Measurements from ENCODE around the gene SND1.

SND1 gene

DNA sequence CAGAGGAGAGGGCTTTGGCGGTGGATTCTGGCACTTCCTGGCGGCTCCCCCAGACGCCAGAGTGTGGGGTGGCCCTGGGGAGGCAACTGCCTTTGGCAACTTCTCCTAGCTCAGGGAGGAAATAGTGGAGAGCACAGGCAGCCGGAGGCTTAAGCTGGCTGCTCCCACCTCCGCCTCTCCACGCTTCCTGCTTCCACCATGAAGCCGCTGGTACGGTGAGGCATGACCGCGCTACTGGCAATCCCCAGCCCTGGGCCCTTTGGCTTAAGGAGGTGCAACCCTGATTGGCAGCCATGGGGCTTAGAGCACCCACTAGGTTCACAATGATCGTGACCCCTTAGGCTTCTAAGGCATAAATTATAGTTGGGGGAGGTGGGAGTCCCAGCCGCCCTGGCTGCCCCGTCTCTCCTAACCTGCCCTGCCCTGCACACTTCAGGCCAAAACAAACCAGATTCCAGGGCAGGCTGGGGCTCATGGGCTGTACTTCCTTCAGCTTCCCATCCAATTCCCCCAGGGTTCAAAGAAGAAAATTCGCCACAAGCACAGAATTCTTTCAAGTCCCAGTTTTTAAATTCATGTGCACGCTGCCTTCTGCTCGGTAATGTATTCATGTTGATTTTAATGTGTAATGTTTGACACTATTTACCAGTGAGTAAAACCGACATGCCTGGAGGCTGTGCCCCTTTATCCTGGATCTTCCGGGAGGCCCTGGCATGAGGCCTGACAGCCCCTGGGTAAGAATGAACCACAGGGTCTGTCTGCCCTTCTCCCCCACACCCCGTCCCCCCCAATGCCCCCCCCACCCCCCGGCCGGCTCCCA is 469.9 kb downstream of the SND1 start:
- TF ChIP-seq, protein P1, sequence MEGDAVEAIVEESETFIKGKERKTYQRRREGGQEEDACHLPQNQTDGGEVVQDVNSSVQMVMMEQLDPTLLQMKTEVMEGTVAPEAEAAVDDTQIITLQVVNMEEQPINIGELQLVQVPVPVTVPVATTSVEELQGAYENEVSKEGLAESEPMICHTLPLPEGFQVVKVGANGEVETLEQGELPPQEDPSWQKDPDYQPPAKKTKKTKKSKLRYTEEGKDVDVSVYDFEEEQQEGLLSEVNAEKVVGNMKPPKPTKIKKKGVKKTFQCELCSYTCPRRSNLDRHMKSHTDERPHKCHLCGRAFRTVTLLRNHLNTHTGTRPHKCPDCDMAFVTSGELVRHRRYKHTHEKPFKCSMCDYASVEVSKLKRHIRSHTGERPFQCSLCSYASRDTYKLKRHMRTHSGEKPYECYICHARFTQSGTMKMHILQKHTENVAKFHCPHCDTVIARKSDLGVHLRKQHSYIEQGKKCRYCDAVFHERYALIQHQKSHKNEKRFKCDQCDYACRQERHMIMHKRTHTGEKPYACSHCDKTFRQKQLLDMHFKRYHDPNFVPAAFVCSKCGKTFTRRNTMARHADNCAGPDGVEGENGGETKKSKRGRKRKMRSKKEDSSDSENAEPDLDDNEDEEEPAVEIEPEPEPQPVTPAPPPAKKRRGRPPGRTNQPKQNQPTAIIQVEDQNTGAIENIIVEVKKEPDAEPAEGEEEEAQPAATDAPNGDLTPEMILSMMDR (IDR thresholded peaks at IDR 0.05; ENCODE audit: low read depth, low read length), result no peak
- H3K4me3 ChIP-seq (ENCODE audit: low read depth, low read length), result no peak overlapping the region

DNA sequence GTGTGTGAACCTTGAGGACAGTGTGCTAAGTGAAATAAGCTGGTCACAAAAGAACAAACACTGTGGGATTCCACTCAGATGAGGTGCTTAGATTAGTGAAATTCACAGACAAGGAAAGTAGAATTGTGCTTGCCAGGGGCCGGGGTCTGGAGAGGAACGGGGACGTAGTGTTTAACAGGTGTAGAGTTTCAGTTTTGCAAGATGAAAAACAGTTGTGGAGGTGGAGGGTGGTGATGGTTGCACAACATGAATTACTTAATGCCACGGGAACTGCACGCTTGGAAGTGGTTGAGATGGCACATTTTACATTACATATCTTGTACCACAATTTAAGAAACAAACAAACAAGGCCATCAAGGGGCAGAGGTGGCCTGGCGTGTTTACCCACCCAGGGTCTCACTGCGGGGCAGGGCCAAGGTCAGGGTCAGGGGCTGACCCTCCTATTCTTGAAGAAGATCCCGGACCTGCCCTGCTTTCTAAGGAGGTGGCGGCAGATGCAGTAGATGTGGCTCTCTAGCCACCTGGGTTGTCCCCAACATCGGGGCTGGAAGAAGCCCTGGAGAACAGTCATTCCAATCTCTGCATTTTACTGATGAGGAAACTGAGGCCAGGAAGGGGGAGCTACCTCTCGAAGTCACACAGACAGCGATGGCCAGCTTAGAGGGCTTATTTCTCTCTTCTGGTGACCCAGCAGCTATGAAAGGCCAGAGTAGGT is 470.7 kb downstream of the SND1 start:
- H3K4me3 ChIP-seq (ENCODE audit: low read depth, low read length), result no peak overlapping the region

DNA sequence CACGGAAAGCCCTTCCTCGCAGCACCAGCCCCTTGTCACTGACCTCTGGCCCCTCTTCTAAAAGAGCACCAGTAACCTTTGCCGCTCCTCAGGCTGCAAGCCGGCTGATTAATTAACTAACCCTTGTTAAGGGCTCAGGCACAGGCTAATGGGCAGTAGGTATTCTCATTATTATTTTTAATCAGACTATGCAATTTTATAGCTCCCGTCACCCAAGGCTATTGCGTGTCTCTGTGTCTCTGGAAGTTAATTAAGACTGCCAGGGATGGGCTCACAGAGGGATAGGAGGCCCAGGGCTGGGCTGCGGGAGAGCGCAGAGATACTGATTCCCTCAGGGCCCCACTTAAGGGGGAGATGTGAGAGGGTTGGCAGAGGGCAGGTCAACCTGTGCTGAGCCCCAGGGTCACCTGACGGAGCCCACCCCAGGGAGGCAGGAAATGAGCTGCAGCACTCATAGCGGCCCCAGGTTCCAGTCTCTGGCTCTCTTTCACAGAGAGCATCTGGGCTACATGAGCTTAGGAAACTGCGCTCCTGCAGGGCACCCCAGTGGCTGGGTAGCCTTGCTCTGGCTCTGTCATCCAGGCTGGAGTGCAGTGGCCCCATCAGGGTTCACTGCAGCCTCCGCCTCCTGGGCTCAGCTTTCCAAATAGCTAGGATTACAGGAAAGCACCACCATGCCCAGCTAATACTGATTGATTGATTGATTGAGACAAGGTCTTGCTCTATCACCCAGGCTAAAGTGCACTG is 471.5 kb downstream of the SND1 start:
- no peak overlapping the region for H3K4me3 ChIP-seq (ENCODE audit: low read depth, low read length)

More for the DNA sequence above, 470.7 kb downstream of the SND1 start:
- TF ChIP-seq, protein P1 (IDR thresholded peaks at IDR 0.05; ENCODE audit: low read depth, low read length), result no peak

DNA sequence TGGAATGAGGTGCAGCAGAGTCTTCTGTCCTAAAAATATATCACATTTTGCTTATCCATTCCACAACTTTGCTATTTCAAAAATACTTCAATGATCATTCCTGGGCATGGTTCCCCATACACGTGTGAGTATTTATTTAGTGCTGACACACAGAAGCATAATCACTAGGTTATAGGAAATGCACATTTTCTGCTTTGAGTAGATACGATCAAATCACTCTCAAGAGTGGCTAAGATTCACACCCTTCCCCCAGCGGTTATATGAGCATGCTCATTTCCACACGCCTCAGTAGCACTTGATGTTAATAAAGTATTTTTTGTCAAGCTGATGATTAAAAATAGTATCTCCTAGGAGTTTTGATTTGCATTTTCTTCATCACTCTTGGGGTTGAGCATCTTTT is 472.8 kb downstream of the SND1 start:
- TF ChIP-seq, protein P1 (IDR thresholded peaks at IDR 0.05; ENCODE audit: low read depth, low read length), result no peak
- H3K4me3 ChIP-seq (ENCODE audit: low read depth, low read length), result no peak overlapping the region

More for the DNA sequence above, 471.5 kb downstream of the SND1 start:
- TF ChIP-seq, protein P1 (IDR thresholded peaks at IDR 0.05; ENCODE audit: low read depth, low read length), result no peak

DNA sequence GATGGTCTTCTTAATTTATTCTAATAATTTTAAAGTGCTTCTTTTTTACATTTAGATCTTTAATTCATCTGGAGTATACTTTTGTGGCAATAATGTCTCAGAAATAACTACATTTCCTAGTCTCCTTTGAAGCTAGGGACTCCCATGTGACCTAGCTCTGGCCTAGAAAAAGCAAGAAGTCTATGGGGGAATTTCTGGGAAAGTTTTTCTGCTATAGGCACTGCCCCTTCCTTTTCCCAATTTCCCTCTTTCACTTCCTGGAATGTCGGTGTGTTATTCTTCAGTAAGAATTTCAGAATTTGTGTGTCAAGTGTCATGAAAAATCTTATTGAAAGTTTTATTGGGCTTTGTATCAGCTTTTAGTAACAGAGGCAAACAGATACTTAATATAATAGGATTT is 473.8 kb downstream of the SND1 start:
- H3K4me3 ChIP-seq (ENCODE audit: low read depth, low read length), result no peak overlapping the region

DNA sequence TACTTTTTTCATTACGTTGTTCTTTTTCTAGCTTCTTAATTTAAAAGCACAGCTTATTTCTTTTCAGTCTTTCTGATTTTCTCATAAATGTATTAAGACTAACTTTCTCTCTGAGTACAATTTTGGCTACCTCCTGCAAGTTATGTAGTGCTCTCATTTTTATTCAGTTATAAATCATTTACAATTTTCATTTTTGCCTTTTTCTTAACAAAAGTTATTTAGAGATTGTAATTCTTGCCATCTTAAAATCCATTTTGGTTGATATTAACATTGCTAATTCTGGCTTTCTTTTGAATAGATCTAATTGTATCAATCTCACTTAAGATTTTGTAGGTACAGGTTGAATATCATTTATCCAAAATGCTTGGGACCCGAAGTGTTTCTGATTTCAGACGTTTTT is 476.4 kb downstream of the SND1 start:
- TF ChIP-seq, protein P1 (IDR thresholded peaks at IDR 0.05; ENCODE audit: low read depth, low read length), result no peak
- no peak overlapping the region for H3K4me3 ChIP-seq (ENCODE audit: low read depth, low read length)

More for the DNA sequence above, 473.8 kb downstream of the SND1 start:
- TF ChIP-seq, protein P1 (IDR thresholded peaks at IDR 0.05; ENCODE audit: low read depth, low read length), result no peak
